Suprapubic skin (tissue), 4 donors: ENCODE results near the gene BAIAP2L2.

ENCODE experiments used
- EP300 ChIP-seq: sonication (generic); formaldehyde crosslinking; IDR thresholded peaks from one replicate; pipeline ENCODE4 v1.6.1; 2017; ENCODE audit warnings: antibody characterized with exemption
- POLR2A ChIP-seq, 2 donors: fragments of 450-650 bp; IDR thresholded peaks; one replicate each; pipeline ENCODE4 v1.6.1; 2017; ENCODE audit warnings: antibody characterized with exemption in 2 of 2, mild to moderate bottlenecking in 2 of 2, moderate library complexity in 2 of 2
- POLR2AphosphoS5 ChIP-seq, 3 donors: sonication (generic); formaldehyde crosslinking; IDR thresholded peaks; one replicate each; pipeline ENCODE4 v1.6.1; 2017; ENCODE audit warnings: antibody characterized with exemption in 3 of 3
- TF ChIP-seq, protein P1 (sequence below), 2 donors: fragments of 200-600 bp in 1 of 2; fragments of 450-650 bp in 1 of 2; sonication (generic) in 1 of 2; IDR thresholded peaks; one replicate each; pipeline ENCODE4 v1.5.1; 2016 to 2019; ENCODE audit warnings: antibody characterized with exemption in 2 of 2, mild to moderate bottlenecking in 1 of 2, moderate library complexity in 1 of 2

GRCh38 chr22:38127869-38128268 is 17.4 kb upstream of the BAIAP2L2 start:
- TF ChIP-seq, protein P1, sequence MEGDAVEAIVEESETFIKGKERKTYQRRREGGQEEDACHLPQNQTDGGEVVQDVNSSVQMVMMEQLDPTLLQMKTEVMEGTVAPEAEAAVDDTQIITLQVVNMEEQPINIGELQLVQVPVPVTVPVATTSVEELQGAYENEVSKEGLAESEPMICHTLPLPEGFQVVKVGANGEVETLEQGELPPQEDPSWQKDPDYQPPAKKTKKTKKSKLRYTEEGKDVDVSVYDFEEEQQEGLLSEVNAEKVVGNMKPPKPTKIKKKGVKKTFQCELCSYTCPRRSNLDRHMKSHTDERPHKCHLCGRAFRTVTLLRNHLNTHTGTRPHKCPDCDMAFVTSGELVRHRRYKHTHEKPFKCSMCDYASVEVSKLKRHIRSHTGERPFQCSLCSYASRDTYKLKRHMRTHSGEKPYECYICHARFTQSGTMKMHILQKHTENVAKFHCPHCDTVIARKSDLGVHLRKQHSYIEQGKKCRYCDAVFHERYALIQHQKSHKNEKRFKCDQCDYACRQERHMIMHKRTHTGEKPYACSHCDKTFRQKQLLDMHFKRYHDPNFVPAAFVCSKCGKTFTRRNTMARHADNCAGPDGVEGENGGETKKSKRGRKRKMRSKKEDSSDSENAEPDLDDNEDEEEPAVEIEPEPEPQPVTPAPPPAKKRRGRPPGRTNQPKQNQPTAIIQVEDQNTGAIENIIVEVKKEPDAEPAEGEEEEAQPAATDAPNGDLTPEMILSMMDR (IDR thresholded peaks at IDR 0.05), result no peak
- no peak for TF ChIP-seq POLR2AphosphoS5 (IDR thresholded peaks at IDR 0.05)
- no peak for TF ChIP-seq POLR2A (IDR thresholded peaks at IDR 0.05)
- no peak for TF ChIP-seq EP300
